Activated CD4-positive, alpha-beta T cell treated with anti-CD3 and anti-CD28 coated beads for 24 hours (primary cell): ENCODE measurements around the gene TBXAS1.

Source experiments
- DNase-seq, 2 donors: peaks; one replicate each; pipeline ENCODE4 v3.0.0-alpha.2; 2020; ENCODE audit warnings: low read depth in 2 of 2

TBXAS1 gene

GRCh38 chr7:140022582-140023211 is 193.6 kb downstream of the TBXAS1 start:
- DNase-seq = no peak

GRCh38 chr7:140023728-140024127 is 194.7 kb downstream of the TBXAS1 start:
- no peak for DNase-seq

- DNase-seq = no peak
Measured at GRCh38 chr7:140024585-140024984, 195.5 kb downstream of the TBXAS1 start.

GRCh38 chr7:140025241-140025640 is 196.2 kb downstream of the TBXAS1 start:
- DNase-seq = no peak

- DNase-seq = no peak
Measured at GRCh38 chr7:140025814-140026433, 196.9 kb downstream of the TBXAS1 start.

GRCh38 chr7:140026935-140027334 is 197.9 kb downstream of the TBXAS1 start:
- no peak for DNase-seq

- no peak for DNase-seq
Measured at GRCh38 chr7:140027858-140028257, 198.8 kb downstream of the TBXAS1 start.

GRCh38 chr7:140028311-140028710 is 199.2 kb downstream of the TBXAS1 start:
- no peak for DNase-seq

GRCh38 chr7:140029072-140029471 is 200.0 kb downstream of the TBXAS1 start:
- DNase-seq = no peak

- DNase-seq = no peak
Measured at GRCh38 chr7:140031364-140031763, 202.3 kb downstream of the TBXAS1 start.

- no peak for DNase-seq
Measured at GRCh38 chr7:140033036-140033435, 204.0 kb downstream of the TBXAS1 start.

- no peak for DNase-seq
Measured at GRCh38 chr7:140033779-140034363, 204.8 kb downstream of the TBXAS1 start.

GRCh38 chr7:140034421-140034820 is 205.4 kb downstream of the TBXAS1 start:
- DNase-seq = no peak

GRCh38 chr7:140035400-140036223 is 206.5 kb downstream of the TBXAS1 start:
- DNase-seq = no peak

- DNase-seq = no peak
Measured at GRCh38 chr7:140036224-140036962, 207.3 kb downstream of the TBXAS1 start.

GRCh38 chr7:140039066-140039465 is 210.0 kb downstream of the TBXAS1 start:
- no peak for DNase-seq

GRCh38 chr7:140039896-140040295 is 210.8 kb downstream of the TBXAS1 start:
- no peak for DNase-seq

- no peak for DNase-seq
Measured at GRCh38 chr7:140041659-140042385, 212.8 kb downstream of the TBXAS1 start.

GRCh38 chr7:140042386-140042670 is 213.3 kb downstream of the TBXAS1 start:
- DNase-seq = no peak

- DNase-seq = no peak
Measured at GRCh38 chr7:140044251-140044650, 215.2 kb downstream of the TBXAS1 start.

GRCh38 chr7:140045697-140046096 is 216.6 kb downstream of the TBXAS1 start:
- no peak for DNase-seq
